ENCODE results near the gene GATA1.

- TF ChIP-seq, protein P1, sequence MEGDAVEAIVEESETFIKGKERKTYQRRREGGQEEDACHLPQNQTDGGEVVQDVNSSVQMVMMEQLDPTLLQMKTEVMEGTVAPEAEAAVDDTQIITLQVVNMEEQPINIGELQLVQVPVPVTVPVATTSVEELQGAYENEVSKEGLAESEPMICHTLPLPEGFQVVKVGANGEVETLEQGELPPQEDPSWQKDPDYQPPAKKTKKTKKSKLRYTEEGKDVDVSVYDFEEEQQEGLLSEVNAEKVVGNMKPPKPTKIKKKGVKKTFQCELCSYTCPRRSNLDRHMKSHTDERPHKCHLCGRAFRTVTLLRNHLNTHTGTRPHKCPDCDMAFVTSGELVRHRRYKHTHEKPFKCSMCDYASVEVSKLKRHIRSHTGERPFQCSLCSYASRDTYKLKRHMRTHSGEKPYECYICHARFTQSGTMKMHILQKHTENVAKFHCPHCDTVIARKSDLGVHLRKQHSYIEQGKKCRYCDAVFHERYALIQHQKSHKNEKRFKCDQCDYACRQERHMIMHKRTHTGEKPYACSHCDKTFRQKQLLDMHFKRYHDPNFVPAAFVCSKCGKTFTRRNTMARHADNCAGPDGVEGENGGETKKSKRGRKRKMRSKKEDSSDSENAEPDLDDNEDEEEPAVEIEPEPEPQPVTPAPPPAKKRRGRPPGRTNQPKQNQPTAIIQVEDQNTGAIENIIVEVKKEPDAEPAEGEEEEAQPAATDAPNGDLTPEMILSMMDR (IDR thresholded peaks at IDR 0.05; ENCODE audit: poor library complexity), result no peak
- TF ChIP-seq EZH2phosphoT487 (IDR thresholded peaks at IDR 0.05; ENCODE audit: low read depth, severe bottlenecking, unreplicated experiment), result no peak
Measured at GRCh38 chrX:48815266-48815665, 28.9 kb downstream of the GATA1 start.

Data from hepatocyte (in vitro differentiated cells).